PC-3 (cell line): Measurements from ENCODE around the gene CTNNA2. TPM values are rescaled to one million over a fixed set of nuclear protein-coding genes. Genes with fewer than 3 reads are reported as not detected.

ENCODE experiments used
- ATAC-seq: fragments of 200-7000 bp; cut with Tn5 transposase; 2 replicates; pipeline ENCODE4 v1.9.1; 2020; ENCODE audit warnings: mild to moderate bottlenecking, moderate library complexity
- BruUV-seq: library from RNA; stranded (reverse); fragments of 400-500 nt; replicated peaks from 2 replicates; lab custom pipeline; 2021; lab: Mats Ljungman, UMichigan
- CTCF ChIA-PET: fragments of 300-600 bp; sonication (Branson Sonifier 250); formaldehyde crosslinking; loops from one replicate; lab custom pipeline; 2022; ENCODE audit warnings: antibody characterized with exemption; lab: Charles Lee
- POLR2A ChIA-PET: fragments of 300-600 bp; sonication (Branson Sonifier 250); formaldehyde crosslinking; loops from one replicate; lab custom pipeline; 2022; ENCODE audit warnings: antibody characterized with exemption; ENCODE audit not compliant: unreplicated experiment; lab: Charles Lee
- DNase-seq: peaks from one replicate; pipeline ENCODE4 v3.0.0-alpha.2; 2015
- H2AFZ ChIP-seq: fragments of 300-600 bp; sonication (generic); 2 replicates; pipeline ENCODE4 v1.6.0; 2016; ENCODE audit warnings: antibody characterized with exemption, low read length
- H3F3A ChIP-seq: fragments of 300-600 bp; sonication (generic); one replicate; pipeline ENCODE4 v1.6.0; 2017; ENCODE audit warnings: antibody characterized with exemption, low read length, control low read depth, mild to moderate bottlenecking; ENCODE audit not compliant: unreplicated experiment
- H3K27ac ChIP-seq: fragments of 300-600 bp; sonication (generic); 2 replicates; pipeline ENCODE4 v1.5.1; 2016; ENCODE audit warnings: mild to moderate bottlenecking, low read length
- H3K27me3 ChIP-seq: fragments of 300-600 bp; sonication (generic); 2 replicates; pipeline ENCODE4 v1.6.1; 2016; ENCODE audit warnings: low read length, mixed read lengths
- H3K36me3 ChIP-seq: fragments of 300-600 bp; sonication (generic); 2 replicates; pipeline ENCODE4 v1.6.1; 2016; ENCODE audit warnings: low read depth, mixed run types, low read length, mixed read lengths
- H3K4me1 ChIP-seq: fragments of 300-600 bp; sonication (generic); 2 replicates; pipeline ENCODE4 v1.5.1; 2016; ENCODE audit warnings: low read length; ENCODE audit not compliant: insufficient read depth
- H3K4me2 ChIP-seq: fragments of 300-600 bp; sonication (generic); 2 replicates; pipeline ENCODE4 v1.6.0; 2016; ENCODE audit warnings: low read length
- H3K4me3 ChIP-seq: fragments of 300-600 bp; sonication (generic); 2 replicates; pipeline ENCODE4 v1.5.1; 2016; ENCODE audit warnings: mild to moderate bottlenecking, low read length, mixed read lengths
- H3K79me2 ChIP-seq: fragments of 300-600 bp; sonication (generic); 2 replicates; pipeline ENCODE4 v1.6.1; 2017; ENCODE audit warnings: low read length, mixed read lengths
- H3K9ac ChIP-seq: fragments of 300-600 bp; sonication (generic); 2 replicates; pipeline ENCODE4 v1.6.0; 2016; ENCODE audit warnings: mild to moderate bottlenecking, low read length
- H3K9me2 ChIP-seq: fragments of 300-600 bp; sonication (generic); replicated peaks from 2 replicates; pipeline ENCODE4 v1.6.1; 2016; ENCODE audit warnings: mixed run types, low read length, mixed read lengths
- H3K9me3 ChIP-seq: fragments of 300-600 bp; sonication (generic); 2 replicates; pipeline ENCODE4 v1.6.1; 2016; ENCODE audit warnings: low read length, mixed read lengths
- H4K20me1 ChIP-seq: fragments of 300-600 bp; sonication (generic); 2 replicates; pipeline ENCODE4 v1.6.1; 2016; ENCODE audit warnings: low read length, mixed read lengths
- CTCF ChIP-seq: fragments of 300-600 bp; sonication (generic); conservative IDR thresholded peaks from 2 replicates; pipeline ENCODE4 v1.5.1; 2017; ENCODE audit warnings: antibody characterized with exemption, low read depth, mild to moderate bottlenecking, low read length
- EZH2 ChIP-seq: fragments of 300-600 bp; sonication (generic); IDR thresholded peaks from one replicate; pipeline ENCODE4 v1.6.1; 2017; ENCODE audit warnings: antibody characterized with exemption, mild to moderate bottlenecking, low read length; ENCODE audit not compliant: unreplicated experiment
- EZH2phosphoT487 ChIP-seq: fragments of 300-600 bp; sonication (generic); IDR thresholded peaks from 2 replicates; pipeline ENCODE4 v1.6.1; 2018; ENCODE audit warnings: mild to moderate bottlenecking, antibody characterized with exemption, low read length, borderline replicate concordance
- intact Hi-C: fragments of 100-400 bp; cut with micrococcal nuclease; formaldehyde crosslinking; loops from 2 replicates; pipeline ENCODE4 v1.9.0; 2023
- total RNA-seq: library from RNA; depleted of rRNA; stranded (reverse); fragments of >200 nt; gene quantifications from 2 replicates; pipeline ENCODE4 v1.2.3, GENCODE V29; 2014

Gene CTNNA2
- total RNA-seq, 1 experiment from 2014 or later, result not detected

- Histone ChIP-seq H2AFZ (no peak overlapping the region), H3K9ac (no peak overlapping the region), H3K4me3 (no peak overlapping the region), H3K27ac (no peak overlapping the region), H3K36me3 (no peaks in the 10 kb centered on the region), H3K4me1 (no peaks in the 10 kb centered on the region), H3K27me3 (no peaks in the 10 kb centered on the region), H3K79me2 (no peaks in the 10 kb centered on the region), H3K4me2 (no peak overlapping the region), H3K9me3 (no peaks in the 10 kb centered on the region; the same call in 1 of the 2 replicates), H4K20me1 (no peaks in the 10 kb centered on the region), H3K9me2 (no peaks in the 10 kb centered on the region), H3F3A (no peaks in the 10 kb centered on the region)
- intact Hi-C loops, result no loop called here
- POLR2A ChIA-PET, result no interaction called here
- no TSS peak for BruUV-seq
- TF ChIP-seq CTCF (no peak), EZH2phosphoT487 (no peak), EZH2 (no peak)
- CTCF ChIA-PET, result no interaction called here
- no peak for DNase-seq
- ATAC-seq, result no peak
These were observed 496.4 kb downstream of the CTNNA2 start for GRCh38 chr2:80009211-80009610.

- intact Hi-C loops, result no loop called here
- H3K4me1 ChIP-seq, result no peaks in the 10 kb centered on the region
- DNase-seq (no peak), ATAC-seq (no peak)
- POLR2A ChIA-PET, result no interaction called here
- TF ChIP-seq EZH2 (no peak), CTCF (no peak), EZH2phosphoT487 (no peak)
- no peaks in the 10 kb centered on the region; the same call in 1 of the 2 replicates for H3K9me3 ChIP-seq
- H4K20me1 ChIP-seq, result no peaks in the 10 kb centered on the region
- no peak overlapping the region for H3K27ac ChIP-seq
- H3K4me3 ChIP-seq, result no peak overlapping the region
- no peak overlapping the region for H3K4me2 ChIP-seq
- H3K9ac ChIP-seq, result no peak overlapping the region
- no peaks in the 10 kb centered on the region for H3K79me2 ChIP-seq
- H3K9me2 ChIP-seq, result no peaks in the 10 kb centered on the region
- no peaks in the 10 kb centered on the region for H3K27me3 ChIP-seq
- CTCF ChIA-PET, result no interaction called here
- H3K36me3 ChIP-seq, result no peaks in the 10 kb centered on the region
- no peaks in the 10 kb centered on the region for H3F3A ChIP-seq
- no TSS peak for BruUV-seq
- H2AFZ ChIP-seq, result no peak overlapping the region
These were observed 499.2 kb downstream of the CTNNA2 start for GRCh38 chr2:80012061-80012460.

GRCh38 chr2:80014637-80015036, 501.8 kb downstream of the CTNNA2 start:
- intact Hi-C loops, result no loop called here
- TF ChIP-seq CTCF (no peak), EZH2phosphoT487 (no peak), EZH2 (no peak)
- H2AFZ ChIP-seq, result no peak overlapping the region
- no peaks in the 10 kb centered on the region for H3F3A ChIP-seq
- ChIA-PET POLR2A (no interaction called here), CTCF (no interaction called here)
- H3K27me3 ChIP-seq, result no peaks in the 10 kb centered on the region
- no peaks in the 10 kb centered on the region for H3K9me2 ChIP-seq
- H3K27ac ChIP-seq, result no peak overlapping the region
- no peak overlapping the region for H3K4me3 ChIP-seq
- H3K9me3 ChIP-seq, result no peaks in the 10 kb centered on the region
- H3K79me2 ChIP-seq, result no peaks in the 10 kb centered on the region
- no peak for DNase-seq
- ATAC-seq, result no peak
- no peaks in the 10 kb centered on the region for H3K4me1 ChIP-seq
- no peaks in the 10 kb centered on the region for H3K36me3 ChIP-seq
- H3K4me2 ChIP-seq, result no peak overlapping the region
- BruUV-seq, result no TSS peak
- H4K20me1 ChIP-seq, result no peaks in the 10 kb centered on the region
- no peak overlapping the region for H3K9ac ChIP-seq
